ENCODE data around the gene GRM1. TPM values are rescaled to one million over a fixed set of nuclear protein-coding genes. Genes with fewer than 3 reads are reported as not detected.

GRM1 gene
- total RNA-seq, 4 donors from 2014 or later = not detected

DNA sequence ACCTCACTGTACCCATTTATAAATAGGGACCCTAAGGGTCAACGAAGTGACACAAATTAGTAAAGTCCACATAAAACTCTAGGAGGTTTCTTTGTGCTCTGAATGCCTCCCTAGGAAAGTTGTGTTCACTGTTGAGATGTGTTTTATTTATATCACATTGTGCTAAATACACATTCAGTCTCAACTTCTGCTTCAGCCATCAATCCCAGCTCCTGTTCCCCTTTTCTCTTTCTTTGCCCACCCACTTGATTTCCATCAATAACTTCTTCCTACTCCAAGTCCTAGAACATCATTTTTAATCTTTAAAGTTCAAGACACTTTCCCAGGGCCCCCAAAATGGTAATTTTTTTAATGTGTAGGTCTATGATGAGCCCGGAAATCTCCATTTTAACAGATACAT lies 306.5 kb downstream of the GRM1 start:
- Histone ChIP-seq H3K27ac (no peak overlapping the region), H3K4me3 (no peak overlapping the region), H3K36me3 (no peaks in the 10 kb centered on the region), H3K9me3 (no peaks in the 10 kb centered on the region), H3K4me1 (no peaks in the 10 kb centered on the region), H3K27me3 (no peaks in the 10 kb centered on the region)
- WGBS, 2 donors = 61 to 81% methylated on average over 2 of the region's 2 CpGs
- intact Hi-C loops (cut with DNase I) = no loop called here
- no peak for DNase-seq
- no peak for TF ChIP-seq POLR2A (IDR thresholded peaks at IDR 0.05)
- TF ChIP-seq, protein P1, sequence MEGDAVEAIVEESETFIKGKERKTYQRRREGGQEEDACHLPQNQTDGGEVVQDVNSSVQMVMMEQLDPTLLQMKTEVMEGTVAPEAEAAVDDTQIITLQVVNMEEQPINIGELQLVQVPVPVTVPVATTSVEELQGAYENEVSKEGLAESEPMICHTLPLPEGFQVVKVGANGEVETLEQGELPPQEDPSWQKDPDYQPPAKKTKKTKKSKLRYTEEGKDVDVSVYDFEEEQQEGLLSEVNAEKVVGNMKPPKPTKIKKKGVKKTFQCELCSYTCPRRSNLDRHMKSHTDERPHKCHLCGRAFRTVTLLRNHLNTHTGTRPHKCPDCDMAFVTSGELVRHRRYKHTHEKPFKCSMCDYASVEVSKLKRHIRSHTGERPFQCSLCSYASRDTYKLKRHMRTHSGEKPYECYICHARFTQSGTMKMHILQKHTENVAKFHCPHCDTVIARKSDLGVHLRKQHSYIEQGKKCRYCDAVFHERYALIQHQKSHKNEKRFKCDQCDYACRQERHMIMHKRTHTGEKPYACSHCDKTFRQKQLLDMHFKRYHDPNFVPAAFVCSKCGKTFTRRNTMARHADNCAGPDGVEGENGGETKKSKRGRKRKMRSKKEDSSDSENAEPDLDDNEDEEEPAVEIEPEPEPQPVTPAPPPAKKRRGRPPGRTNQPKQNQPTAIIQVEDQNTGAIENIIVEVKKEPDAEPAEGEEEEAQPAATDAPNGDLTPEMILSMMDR (IDR thresholded peaks at IDR 0.05) = no peak

DNA sequence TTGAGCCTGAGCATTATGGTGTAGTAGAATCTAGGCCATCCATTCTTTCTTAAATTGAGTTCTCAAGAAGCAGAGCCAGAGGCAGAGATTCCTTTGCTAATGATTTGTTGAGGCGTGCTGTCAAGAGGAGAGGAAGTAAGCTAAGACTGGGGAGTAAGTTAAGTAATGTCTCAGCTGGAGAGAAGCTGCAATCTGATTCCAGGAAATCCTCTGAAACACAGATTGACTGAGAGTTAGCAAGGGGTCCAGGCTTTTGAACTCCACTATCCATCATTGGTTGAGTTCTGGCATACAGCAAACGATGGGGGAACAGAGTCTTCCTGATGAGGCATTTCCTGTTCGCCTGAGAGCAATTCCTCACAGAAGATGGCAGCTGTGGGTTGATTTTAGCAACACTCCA lies 307.3 kb downstream of the GRM1 start:
- H3K27me3 ChIP-seq = no peaks in the 10 kb centered on the region
- intact Hi-C loops (cut with DNase I) = no loop called here
- DNase-seq = no peak
- TF ChIP-seq POLR2A (IDR thresholded peaks at IDR 0.05) = no peak
- TF ChIP-seq, protein P1 (IDR thresholded peaks at IDR 0.05) = no peak
- H3K9me3 ChIP-seq = no peaks in the 10 kb centered on the region
- H3K4me1 ChIP-seq = no peaks in the 10 kb centered on the region
- H3K27ac ChIP-seq = no peak overlapping the region
- H3K36me3 ChIP-seq = no peaks in the 10 kb centered on the region
- 34 to 61% methylated on average over 3 of the region's 3 CpGs for WGBS, 2 donors
- H3K4me3 ChIP-seq = no peak overlapping the region

DNA sequence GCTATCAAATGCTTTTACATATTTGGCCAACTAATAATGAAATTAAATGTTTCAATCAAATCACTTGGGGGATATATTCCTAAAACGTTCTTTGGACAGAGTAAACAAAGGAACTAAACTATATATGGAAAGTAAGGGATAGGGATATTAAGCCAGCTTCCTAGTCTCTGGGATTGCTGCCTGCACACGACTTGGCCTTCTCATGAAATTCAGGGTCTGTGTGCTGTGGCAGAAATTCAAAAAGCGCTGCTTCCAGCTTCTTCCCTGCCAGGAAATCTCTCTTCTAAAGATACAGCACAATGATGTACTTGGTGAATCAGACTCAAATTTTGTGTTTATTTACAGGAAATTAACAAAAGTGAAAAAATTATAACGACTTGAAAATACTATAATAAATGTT lies 308.5 kb downstream of the GRM1 start:
- no peaks in the 10 kb centered on the region for H3K9me3 ChIP-seq
- no peak for TF ChIP-seq POLR2A (IDR thresholded peaks at IDR 0.05)
- TF ChIP-seq, protein P1 (IDR thresholded peaks at IDR 0.05) = no peak
- DNase-seq = no peak
- 21 to 34% methylated on average over 4 of the region's 4 CpGs for WGBS, 2 donors
- no peaks in the 10 kb centered on the region for H3K36me3 ChIP-seq
- intact Hi-C loops (cut with DNase I) = no loop called here
- no peaks in the 10 kb centered on the region for H3K4me1 ChIP-seq
- H3K27me3 ChIP-seq = no peaks in the 10 kb centered on the region
- H3K27ac ChIP-seq = no peak overlapping the region
- H3K4me3 ChIP-seq = no peak overlapping the region

DNA sequence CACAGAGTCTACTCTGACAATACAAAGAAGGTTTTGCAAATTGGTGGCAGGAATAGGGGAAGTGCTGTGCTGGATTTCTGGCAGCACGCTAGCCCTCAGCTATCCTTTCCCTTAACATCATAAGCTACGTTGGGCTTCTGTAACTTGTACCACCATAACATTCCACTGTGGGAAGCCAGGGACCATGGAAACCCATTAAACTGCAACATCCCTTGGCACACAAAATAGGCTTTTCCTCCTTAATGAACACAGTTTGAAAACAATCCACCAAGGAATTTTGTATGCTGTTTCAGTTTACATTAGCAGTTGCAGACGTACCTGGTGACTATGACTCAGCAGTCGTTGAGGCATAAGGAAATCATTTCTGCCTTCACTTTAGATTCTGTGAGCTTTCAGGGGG lies 310.9 kb downstream of the GRM1 start:
- Histone ChIP-seq H3K27me3 (no peaks in the 10 kb centered on the region), H3K36me3 (no peaks in the 10 kb centered on the region), H3K4me3 (no peak overlapping the region), H3K9me3 (no peaks in the 10 kb centered on the region), H3K4me1 (no peaks in the 10 kb centered on the region), H3K27ac (no peak overlapping the region)
- 33 to 37% methylated on average over 4 of the region's 4 CpGs for WGBS, 2 donors
- TF ChIP-seq, protein P1 (IDR thresholded peaks at IDR 0.05) = no peak
- no peak for TF ChIP-seq POLR2A (IDR thresholded peaks at IDR 0.05)
- no peak for DNase-seq
- intact Hi-C loops (cut with DNase I) = no loop called here

DNA sequence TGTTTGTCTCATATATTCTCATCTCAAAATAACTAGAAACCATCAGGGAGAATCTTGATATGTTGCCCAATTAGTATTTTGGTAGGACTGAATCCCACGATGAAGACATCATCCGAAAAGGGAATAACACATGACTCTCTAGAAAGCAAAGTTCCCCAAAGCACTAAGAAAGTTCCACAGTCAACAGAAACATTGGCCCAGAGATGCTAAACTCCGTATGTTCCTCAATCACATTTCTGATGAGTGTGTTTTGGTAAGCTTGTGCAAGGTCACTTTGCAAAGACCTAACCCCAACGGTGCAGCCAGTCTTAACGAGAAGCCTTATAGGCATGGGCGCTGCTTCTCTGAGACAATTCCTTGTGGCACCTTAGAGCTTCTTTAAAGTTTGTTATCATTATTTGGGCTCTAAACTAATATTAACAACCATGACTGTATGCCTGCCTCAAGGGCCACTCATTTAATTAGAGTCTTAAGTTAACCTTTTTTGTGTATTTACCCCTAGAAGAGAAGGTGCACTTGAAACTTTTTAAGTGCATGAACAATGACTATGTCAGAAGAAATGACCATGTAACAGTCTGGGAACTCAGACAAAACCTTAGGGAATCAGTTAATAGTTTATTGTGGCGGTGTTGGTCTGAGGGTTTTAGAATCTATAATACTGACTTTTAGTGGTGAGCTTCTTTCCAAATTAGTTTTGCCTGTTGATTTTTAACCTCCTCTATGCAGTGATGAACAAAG lies 312.8 kb downstream of the GRM1 start:
- no peak overlapping the region for H3K27ac ChIP-seq
- no peaks in the 10 kb centered on the region for H3K36me3 ChIP-seq
- WGBS, 2 donors = 87 to 88% methylated on average over 7 of the region's 7 CpGs
- H3K9me3 ChIP-seq = no peaks in the 10 kb centered on the region
- H3K27me3 ChIP-seq = no peaks in the 10 kb centered on the region
- DNase-seq = no peak
- TF ChIP-seq POLR2A (IDR thresholded peaks at IDR 0.05) = no peak
- TF ChIP-seq, protein P1 (IDR thresholded peaks at IDR 0.05) = no peak
- no peaks in the 10 kb centered on the region for H3K4me1 ChIP-seq
- no peak overlapping the region for H3K4me3 ChIP-seq
- intact Hi-C loops (cut with DNase I) = no loop called here

All from esophagus squamous epithelium (tissue), 5 donors.